NB4 (cell line): ENCODE data around the gene DLG2.

Source experiments
- CTCF ChIP-seq: IDR thresholded peaks from one replicate; pipeline ENCODE4 v1.5.1; 2012; ENCODE audit warnings: low read depth, low read length
- POLR2A ChIP-seq: IDR thresholded peaks from 2 replicates; pipeline ENCODE4 v1.6.1; 2011; ENCODE audit warnings: mild to moderate bottlenecking; ENCODE audit not compliant: insufficient read length; ENCODE audit errors: extremely low read depth

GRCh38 chr11:85295694-85296271, 331.4 kb downstream of the DLG2 start:
- TF ChIP-seq CTCF (no peak), POLR2A (no peak)
